ENCODE results near the gene AATK.

GRCh38 chr17:81119223-81120148 lies 46.5 kb downstream of the AATK start:
- no peak for TF ChIP-seq POLR2A (IDR thresholded peaks at IDR 0.05)
- no peak for TF ChIP-seq CTCF (IDR thresholded peaks at IDR 0.05)
